Dendritic cell treated with granulocyte-macrophage colony-stimulating factor and Interleukin-4, amounts not matched to agents 40 ng/mL and 50 ng/mL, for 4 days (primary cell): Measurements from ENCODE around the gene ZNF423.

Experiments used
- H3K27ac Mint-ChIP-seq: one replicate; pipeline ENCODE4 v1.8.0; 2022; ENCODE audit warnings: mild to moderate bottlenecking, mixed read lengths
- H3K27me3 Mint-ChIP-seq: one replicate; pipeline ENCODE4 v1.8.0; 2022; ENCODE audit warnings: mild to moderate bottlenecking, mixed read lengths
- H3K36me3 Mint-ChIP-seq: one replicate; pipeline ENCODE4 v1.8.0; 2022; ENCODE audit warnings: low read depth, mixed read lengths
- H3K4me1 Mint-ChIP-seq: one replicate; pipeline ENCODE4 v1.8.0; 2022; ENCODE audit warnings: low read depth, mixed read lengths
- H3K4me3 Mint-ChIP-seq: one replicate; pipeline ENCODE4 v1.8.0; 2022; ENCODE audit warnings: mild to moderate bottlenecking, moderate library complexity, mixed read lengths
- H3K9me3 Mint-ChIP-seq: one replicate; pipeline ENCODE4 v1.8.0; 2022; ENCODE audit warnings: mixed read lengths
- intact Hi-C: fragments of 100-400 bp; cut with micrococcal nuclease; formaldehyde crosslinking; loops from one replicate; pipeline ENCODE4 v1.15.0; 2022

ZNF423 gene

GRCh38 chr16:49855822-49856671, at the start of gene ZNF423:
TSS of gene ZNF423 (minus strand) at chr16:49856112. CDS start at chr16:49855774, 338 bp downstream.
- H3K9me3 Mint-ChIP-seq, result no peaks in the 10 kb centered on the region
- intact Hi-C loops, result no loop called here
- peaks cover 18% of the 10 kb centered on the region for H3K4me1 Mint-ChIP-seq
- H3K36me3 Mint-ChIP-seq, result no peaks in the 10 kb centered on the region
- H3K27me3 Mint-ChIP-seq, result peaks cover 78% of the 10 kb centered on the region
- peak within 1 kb of the TSS; percentile 75 for H3K4me3 Mint-ChIP-seq
- H3K27ac Mint-ChIP-seq, result no peak within 1 kb of the TSS

GRCh38 chr16:49904348-49905062, 48.6 kb upstream of the ZNF423 start:
- intact Hi-C loops, result no loop called here

GRCh38 chr16:49902908-49903307, 47.0 kb upstream of the ZNF423 start:
- Mint-ChIP-seq H3K4me3 (no peak overlapping the region), H3K27ac (no peak overlapping the region), H3K9me3 (no peaks in the 10 kb centered on the region), H3K27me3 (peaks cover 1% of the 10 kb centered on the region), H3K36me3 (no peaks in the 10 kb centered on the region), H3K4me1 (no peaks in the 10 kb centered on the region)
- intact Hi-C loops, result no loop called here

More at GRCh38 chr16:49904348-49905062, 48.6 kb upstream of the ZNF423 start:
- H3K27me3 Mint-ChIP-seq, result no peaks in the 10 kb centered on the region
- no peaks in the 10 kb centered on the region for H3K9me3 Mint-ChIP-seq
- H3K4me1 Mint-ChIP-seq, result no peaks in the 10 kb centered on the region
- H3K27ac Mint-ChIP-seq, result no peak overlapping the region
- no peak overlapping the region for H3K4me3 Mint-ChIP-seq
- no peaks in the 10 kb centered on the region for H3K36me3 Mint-ChIP-seq

GRCh38 chr16:49901711-49902110, 45.8 kb upstream of the ZNF423 start:
- H3K27me3 Mint-ChIP-seq, result peaks cover 3% of the 10 kb centered on the region
- intact Hi-C loops, result no loop called here
- H3K9me3 Mint-ChIP-seq, result no peaks in the 10 kb centered on the region
- no peaks in the 10 kb centered on the region for H3K4me1 Mint-ChIP-seq
- H3K4me3 Mint-ChIP-seq, result no peak overlapping the region
- no peak overlapping the region for H3K27ac Mint-ChIP-seq
- H3K36me3 Mint-ChIP-seq, result no peaks in the 10 kb centered on the region

- intact Hi-C loops, result no loop called here
- Mint-ChIP-seq H3K36me3 (no peaks in the 10 kb centered on the region), H3K27ac (no peak overlapping the region), H3K27me3 (peaks cover 3% of the 10 kb centered on the region), H3K4me1 (no peaks in the 10 kb centered on the region), H3K9me3 (no peaks in the 10 kb centered on the region), H3K4me3 (no peak overlapping the region)
These were observed 45.0 kb upstream of the ZNF423 start for GRCh38 chr16:49900875-49901274.

- H3K27me3 Mint-ChIP-seq, result peaks cover 3% of the 10 kb centered on the region
- no peak overlapping the region for H3K4me3 Mint-ChIP-seq
- no peak overlapping the region for H3K27ac Mint-ChIP-seq
- H3K4me1 Mint-ChIP-seq, result no peaks in the 10 kb centered on the region
- H3K36me3 Mint-ChIP-seq, result no peaks in the 10 kb centered on the region
- H3K9me3 Mint-ChIP-seq, result no peaks in the 10 kb centered on the region
- intact Hi-C loops, result no loop called here
These were observed 44.2 kb upstream of the ZNF423 start for GRCh38 chr16:49899991-49900695.

GRCh38 chr16:49896447-49896964, 40.6 kb upstream of the ZNF423 start:
- Mint-ChIP-seq H3K36me3 (no peaks in the 10 kb centered on the region), H3K27ac (no peak overlapping the region), H3K4me3 (no peak overlapping the region), H3K9me3 (no peaks in the 10 kb centered on the region), H3K4me1 (no peaks in the 10 kb centered on the region), H3K27me3 (peaks cover 3% of the 10 kb centered on the region)
- intact Hi-C loops, result no loop called here

- no peak overlapping the region for H3K27ac Mint-ChIP-seq
- H3K4me3 Mint-ChIP-seq, result no peak overlapping the region
These were observed 35.0 kb upstream of the ZNF423 start for GRCh38 chr16:49890876-49891275.

GRCh38 chr16:49889725-49890397, 33.9 kb upstream of the ZNF423 start:
- H3K27ac Mint-ChIP-seq, result no peak overlapping the region
- intact Hi-C loops, result no loop called here
- H3K36me3 Mint-ChIP-seq, result no peaks in the 10 kb centered on the region
- H3K4me3 Mint-ChIP-seq, result no peak overlapping the region
- no peaks in the 10 kb centered on the region for H3K4me1 Mint-ChIP-seq
- H3K27me3 Mint-ChIP-seq, result peaks cover 3% of the 10 kb centered on the region
- H3K9me3 Mint-ChIP-seq, result no peaks in the 10 kb centered on the region

More at GRCh38 chr16:49890876-49891275, 35.0 kb upstream of the ZNF423 start:
- Mint-ChIP-seq H3K4me1 (no peaks in the 10 kb centered on the region), H3K36me3 (no peaks in the 10 kb centered on the region), H3K27me3 (peaks cover 3% of the 10 kb centered on the region), H3K9me3 (no peaks in the 10 kb centered on the region)
- intact Hi-C loops, result no loop called here

GRCh38 chr16:49886554-49887094, 30.7 kb upstream of the ZNF423 start:
- Mint-ChIP-seq H3K36me3 (no peaks in the 10 kb centered on the region), H3K27ac (no peak overlapping the region), H3K27me3 (peaks cover 3% of the 10 kb centered on the region), H3K4me1 (no peaks in the 10 kb centered on the region), H3K9me3 (no peaks in the 10 kb centered on the region), H3K4me3 (no peak overlapping the region)
- intact Hi-C loops, result no loop called here

GRCh38 chr16:49884033-49885015, 28.4 kb upstream of the ZNF423 start:
- H3K27ac Mint-ChIP-seq, result no peak overlapping the region
- no peaks in the 10 kb centered on the region for H3K36me3 Mint-ChIP-seq
- H3K4me1 Mint-ChIP-seq, result no peaks in the 10 kb centered on the region
- no peaks in the 10 kb centered on the region for H3K9me3 Mint-ChIP-seq
- H3K4me3 Mint-ChIP-seq, result no peak overlapping the region
- H3K27me3 Mint-ChIP-seq, result peaks cover 7% of the 10 kb centered on the region
- intact Hi-C loops, result no loop called here
